Hepatocyte (in vitro differentiated cells): ENCODE results near the gene ARL13B. TPM values are rescaled to one million over a fixed set of nuclear protein-coding genes. Genes with fewer than 3 reads are reported as not detected.
A peak's percentile ranks its signal among the peaks of the same experiment; 100 is the strongest.
"Not testable (repeated sequence)": the region's sequence is repeated elsewhere in the genome, so short reads cannot be mapped to it uniquely, and the experiment has no call there.

Source experiments
- DNase-seq: peaks from one replicate; pipeline ENCODE4 v3.0.0-alpha.2; 2016; ENCODE audit warnings: low spot score
- H2AFZ ChIP-seq: fragments of 200-600 bp; sonication (generic); 2 replicates; pipeline ENCODE4 v1.6.0; 2016; ENCODE audit warnings: antibody characterized with exemption, mild to moderate bottlenecking
- H3K27ac ChIP-seq: fragments of 200-600 bp; sonication (generic); 2 replicates; pipeline ENCODE4 v1.5.1; 2016; ENCODE audit warnings: mild to moderate bottlenecking
- H3K27me3 ChIP-seq: fragments of 200-600 bp; sonication (generic); 2 replicates; pipeline ENCODE4 v1.6.1; 2016
- H3K36me3 ChIP-seq: fragments of 200-600 bp; sonication (generic); replicated peaks from 2 replicates; pipeline ENCODE4 v1.5.1; 2016; ENCODE audit warnings: low read depth; ENCODE audit not compliant: insufficient read depth
- H3K4me1 ChIP-seq: fragments of 200-600 bp; sonication (generic); 2 replicates; pipeline ENCODE4 v1.5.1; 2016; ENCODE audit warnings: mild to moderate bottlenecking, moderate library complexity; ENCODE audit not compliant: insufficient read depth
- H3K4me2 ChIP-seq: fragments of 200-600 bp; sonication (generic); 2 replicates; pipeline ENCODE4 v1.6.0; 2016
- H3K4me3 ChIP-seq: fragments of 200-600 bp; sonication (generic); 2 replicates; pipeline ENCODE4 v1.5.1; 2016; ENCODE audit warnings: mild to moderate bottlenecking
- H3K79me2 ChIP-seq: fragments of 200-600 bp; sonication (generic); 2 replicates; pipeline ENCODE4 v1.6.0; 2017; ENCODE audit warnings: mild to moderate bottlenecking
- H3K9me2 ChIP-seq: fragments of 200-600 bp; sonication (generic); replicated peaks from 2 replicates; pipeline ENCODE4 v1.6.0; 2017; ENCODE audit warnings: mild to moderate bottlenecking; ENCODE audit not compliant: insufficient read depth
- H3K9me3 ChIP-seq: fragments of 200-600 bp; sonication (generic); 2 replicates; pipeline ENCODE4 v1.5.1; 2016; ENCODE audit warnings: low read depth, mild to moderate bottlenecking
- H4K20me1 ChIP-seq: fragments of 200-600 bp; sonication (generic); 2 replicates; pipeline ENCODE4 v1.6.0; 2016; ENCODE audit warnings: mild to moderate bottlenecking; ENCODE audit not compliant: insufficient read depth, poor library complexity, severe bottlenecking
- CTCF ChIP-seq: fragments of 200-600 bp; sonication (generic); IDR thresholded peaks from 2 replicates; pipeline ENCODE4 v1.5.1; 2016; ENCODE audit warnings: antibody characterized with exemption, mild to moderate bottlenecking; ENCODE audit not compliant: poor library complexity
- EZH2 ChIP-seq: fragments of 200-600 bp; sonication (generic); IDR thresholded peaks from 2 replicates; pipeline ENCODE4 v1.6.1; 2016; ENCODE audit warnings: antibody characterized with exemption, mild to moderate bottlenecking, borderline replicate concordance
- EZH2phosphoT487 ChIP-seq: fragments of 200-600 bp; sonication (generic); IDR thresholded peaks from one replicate; pipeline ENCODE4 v1.6.1; 2018; ENCODE audit warnings: antibody characterized with exemption, mild to moderate bottlenecking, low read depth, moderate library complexity; ENCODE audit not compliant: unreplicated experiment, severe bottlenecking
- WGBS: methylation state at CpG from one replicate; pipeline ENCODE4 v1.1.6; 2016; ENCODE audit warnings: low lambda C conversion rate; ENCODE audit errors: missing lambda C conversion rate; 5-methylcytosine and 5-hydroxymethylcytosine counted together
- polyA plus RNA-seq: library from polyadenylated mRNA; unstranded; fragments of >200 nt; fragmentation: Nextera tagmentation; extraction: Ambion mirVana; gene quantifications from 2 replicates; pipeline ENCODE4 v1.2.1, GENCODE V29; 2016
- total RNA-seq: library from RNA; depleted of rRNA; stranded (reverse); fragments of >200 nt; gene quantifications from 2 replicates; pipeline ENCODE4 v1.2.3, GENCODE V29; 2014

ARL13B gene
- total and polyA plus RNA-seq, 2 experiments from 2014 or later = 6.2 to 10.4 TPM

DNA sequence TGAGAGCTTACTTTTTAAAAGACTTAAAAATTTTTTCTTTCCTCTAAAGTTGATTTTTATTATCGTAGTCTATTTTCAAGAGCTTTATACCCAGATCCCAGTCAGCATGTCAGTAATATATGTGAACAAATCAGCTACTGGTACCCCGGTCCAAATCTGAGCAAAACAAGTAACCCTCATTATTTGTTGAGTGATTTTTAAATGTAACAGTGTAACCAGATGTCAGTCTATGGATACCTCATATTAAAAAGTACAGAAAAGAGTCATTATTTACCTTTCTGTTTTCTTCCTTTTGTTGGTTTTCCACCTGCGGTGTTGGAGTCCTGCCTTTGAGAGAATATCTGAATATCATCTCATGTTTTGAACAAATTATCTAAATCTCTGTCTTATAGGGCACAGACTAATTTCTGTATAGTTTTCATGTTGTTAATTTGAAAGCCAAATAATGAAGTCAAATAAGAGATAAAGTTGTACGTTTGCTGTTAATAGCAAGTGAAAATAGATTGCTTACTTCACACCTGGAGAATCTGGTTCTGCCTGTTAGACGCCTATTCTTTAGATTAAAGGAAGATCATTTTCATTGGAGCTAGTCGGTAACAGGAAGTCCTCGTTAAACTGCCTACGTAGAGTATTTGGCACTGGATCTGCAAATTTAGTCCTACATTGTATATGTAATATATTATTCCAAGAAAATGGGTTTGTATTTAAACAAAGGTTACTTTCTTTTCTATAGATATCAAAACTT is 48.3 kb downstream of the ARL13B start, which contains the start of gene STX19:
TSS of gene STX19 (minus strand) at position 505 of the 745 bp plus-strand sequence. CDS start 13,328 bp downstream, outside the sequence.
- Histone ChIP-seq H2AFZ (no peak within 1 kb of the TSS), H3K36me3 (no peaks in the 10 kb centered on the region), H3K27me3 (no peaks in the 10 kb centered on the region), H3K4me3 (no peak within 1 kb of the TSS), H3K4me2 (no peak within 1 kb of the TSS), H3K4me1 (no peaks in the 10 kb centered on the region), H3K9me3 (no peaks in the 10 kb centered on the region), H3K9me2 (no peaks in the 10 kb centered on the region), H3K27ac (peak within 1 kb of the TSS; percentile 12), H4K20me1 (no peaks in the 10 kb centered on the region), H3K79me2 (no peaks in the 10 kb centered on the region)
- no peak for DNase-seq
- TF ChIP-seq CTCF (no peak), EZH2phosphoT487 (no peak), EZH2 (no peak)
- 73% methylated on average over 8 of the region's 8 CpGs for WGBS

DNA sequence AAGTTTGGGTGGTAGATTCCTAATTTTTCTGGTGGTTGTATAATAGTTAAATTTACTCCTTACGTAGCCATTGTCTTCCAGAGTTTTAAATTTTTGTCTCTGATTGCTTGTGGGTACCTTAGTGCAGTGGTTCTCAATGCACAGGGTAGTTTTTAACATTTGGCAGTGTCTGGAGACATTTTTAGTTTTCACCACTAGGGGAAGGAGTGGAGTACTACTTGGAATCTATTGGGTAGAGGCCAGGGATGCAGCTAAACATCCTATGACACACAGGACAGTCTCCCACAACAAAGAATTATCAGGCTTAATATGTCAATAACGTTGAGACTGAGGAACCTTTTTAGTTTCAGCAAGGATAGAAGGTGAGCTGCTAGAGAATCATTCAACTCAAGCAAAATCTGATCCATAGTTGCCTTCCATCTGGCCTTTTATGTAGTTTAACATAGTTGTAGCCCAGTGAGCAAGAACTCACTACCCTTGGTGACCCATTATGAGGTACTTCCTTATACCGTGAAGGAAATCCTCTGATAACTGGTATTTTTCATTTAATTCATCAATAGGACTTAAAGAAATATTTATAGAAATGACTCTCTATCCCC is 57.1 kb downstream of the ARL13B start:
- H3K9me2 ChIP-seq = no peaks in the 10 kb centered on the region
- peak; percentile 7 for DNase-seq
- peak; percentile 15 for TF ChIP-seq CTCF
- no peak for TF ChIP-seq EZH2phosphoT487
- H2AFZ ChIP-seq = no peak overlapping the region
- H3K4me1 ChIP-seq = no peaks in the 10 kb centered on the region
- no peaks in the 10 kb centered on the region for H4K20me1 ChIP-seq
- H3K4me3 ChIP-seq = no peak overlapping the region
- H3K4me2 ChIP-seq = no peak overlapping the region
- H3K79me2 ChIP-seq = no peaks in the 10 kb centered on the region
- H3K36me3 ChIP-seq = no peaks in the 10 kb centered on the region
- 83% methylated on average over 3 of the region's 3 CpGs for WGBS
- no peaks in the 10 kb centered on the region for H3K9me3 ChIP-seq
- no peaks in the 10 kb centered on the region for H3K27me3 ChIP-seq
- H3K27ac ChIP-seq = no peak overlapping the region

DNA sequence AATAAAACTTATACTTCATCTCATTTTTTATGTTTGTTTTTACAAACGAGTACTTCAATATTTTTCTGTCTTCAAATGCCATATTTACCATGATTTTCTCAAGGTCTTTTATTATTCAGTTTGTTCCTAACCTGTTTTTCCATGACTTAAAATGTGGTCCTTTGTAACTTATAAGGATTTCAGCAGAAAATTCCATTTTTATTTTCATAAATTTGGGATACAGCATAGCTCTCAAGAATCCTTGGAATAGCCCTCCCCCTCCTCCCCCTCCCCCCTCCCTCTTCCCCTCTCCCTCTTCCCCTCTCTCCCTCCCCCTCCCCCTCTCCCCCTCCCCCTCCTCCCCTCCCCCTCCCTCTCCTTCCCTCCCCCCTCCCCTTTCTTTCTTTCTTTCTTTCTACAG is 63.3 kb downstream of the ARL13B start:
- Histone ChIP-seq H3K4me2 (no peak overlapping the region), H4K20me1 (no peaks in the 10 kb centered on the region), H3K27ac (no peak overlapping the region), H3K79me2 (no peaks in the 10 kb centered on the region), H3K4me1 (no peaks in the 10 kb centered on the region), H3K36me3 (no peaks in the 10 kb centered on the region), H2AFZ (no peak overlapping the region), H3K9me3 (no peaks in the 10 kb centered on the region), H3K27me3 (no peaks in the 10 kb centered on the region), H3K9me2 (no peaks in the 10 kb centered on the region), H3K4me3 (no peak overlapping the region)
- WGBS = 97% methylated on average over 1 of the region's 1 CpG
- DNase-seq = no peak
- no peak for TF ChIP-seq EZH2
- TF ChIP-seq EZH2phosphoT487 = no peak
- no peak for TF ChIP-seq CTCF

GRCh38 chr3:94044100-94044936 is 64.4 kb downstream of the ARL13B start:
- DNase-seq, H3K79me2 ChIP-seq, H4K20me1 ChIP-seq, H3K4me3 ChIP-seq, H3K4me2 ChIP-seq, H3K27ac ChIP-seq, H3K27me3 ChIP-seq, H3K9me3 ChIP-seq, H3K9me2 ChIP-seq, H2AFZ ChIP-seq, H3K36me3 ChIP-seq, H3K4me1 ChIP-seq: not testable (repeated sequence)
- 98% methylated on average over 26 of the region's 61 CpGs for WGBS
